Muscle of arm (tissue), 12 donors: ENCODE measurements around the gene TXNRD3. TPM values are rescaled to one million over a fixed set of nuclear protein-coding genes. Genes with fewer than 3 reads are reported as not detected.

Experiments
- DNase-seq: peaks from one replicate; pipeline ENCODE4 v3.0.0-alpha.2; 2013
- polyA plus RNA-seq, 12 donors: library from polyadenylated mRNA; unstranded; fragments of 120-200 nt; gene quantifications; one replicate each; pipeline ENCODE4 v1.2.1, GENCODE V29; 2013; ENCODE audit not compliant: insufficient read length in 12 of 12

TXNRD3 gene
- polyA plus RNA-seq, 12 donors, result 7.5 to 10.9 (median 9.5) TPM; not detected in 2

GRCh38 chr3:126676919-126677705 lies 22.2 kb upstream of the TXNRD3 start:
- no peak for DNase-seq

- no peak for DNase-seq
These were observed 17.8 kb upstream of the TXNRD3 start for GRCh38 chr3:126672741-126673140.

GRCh38 chr3:126672340-126672739 lies 17.4 kb upstream of the TXNRD3 start:
- no peak for DNase-seq

GRCh38 chr3:126671521-126671920 lies 16.6 kb upstream of the TXNRD3 start:
- no peak for DNase-seq

- no peak for DNase-seq
These were observed 13.8 kb upstream of the TXNRD3 start for GRCh38 chr3:126668450-126669401.

GRCh38 chr3:126667631-126668449 lies 12.9 kb upstream of the TXNRD3 start:
- no peak for DNase-seq

GRCh38 chr3:126666658-126667528 lies 12.0 kb upstream of the TXNRD3 start:
- no peak for DNase-seq

- DNase-seq, result no peak
These were observed 11.2 kb upstream of the TXNRD3 start for GRCh38 chr3:126665959-126666657.

- no peak for DNase-seq
These were observed 10.5 kb upstream of the TXNRD3 start for GRCh38 chr3:126665221-126665936.

- DNase-seq, result no peak
These were observed 9.8 kb upstream of the TXNRD3 start for GRCh38 chr3:126664591-126665214.

GRCh38 chr3:126663750-126664149 lies 8.8 kb upstream of the TXNRD3 start:
- no peak for DNase-seq

- no peak for DNase-seq
These were observed 8.3 kb upstream of the TXNRD3 start for GRCh38 chr3:126663257-126663656.

- no peak for DNase-seq
These were observed 6.8 kb upstream of the TXNRD3 start for GRCh38 chr3:126661532-126662364.

- DNase-seq, result no peak
These were observed 5.3 kb upstream of the TXNRD3 start for GRCh38 chr3:126659915-126660886.

GRCh38 chr3:126658584-126658983 lies 3.7 kb upstream of the TXNRD3 start:
- no peak for DNase-seq

GRCh38 chr3:126657901-126658300 lies 3.0 kb upstream of the TXNRD3 start:
- DNase-seq, result no peak
